ENCODE measurements around the gene GNPDA1. TPM values are rescaled to one million over a fixed set of nuclear protein-coding genes. Genes with fewer than 3 reads are reported as not detected.

Gene GNPDA1
- total and polyA plus RNA-seq, 10 of the 15 experiments (the other 5 are each of a cell fraction or from before 2014, with no cell fraction given) = 1.0 to 11.9 (median 3.9) TPM

- no peak for DNase-seq (ENCODE audit: low read depth, low spot score)
- intact Hi-C loops (cut with micrococcal nuclease; ENCODE audit: unreplicated experiment) = no loop called here
- ChIA-PET RAD21 (ENCODE audit: unreplicated experiment) (interaction anchor here (1.3 kb wide), 1 partner anchor 266 kb away, joined by 5 read pairs; no protein-coding TSS in a partner anchor), SMC1A (ENCODE audit: uncharacterized antibody, unreplicated experiment) (interaction anchor here (0.8 to 1.6 kb wide), 2 partner anchors 12 to 68 kb away, joined by 3 to 5 read pairs; no protein-coding TSS in a partner anchor), CTCF (interaction anchor here (0.9 to 5.2 kb wide), 7 partner anchors 12 to 266 kb away, joined by 3 to 101 read pairs (median 5); partner anchors contain the start of gene RNF14), POLR2A (interaction anchor here (2.5 kb wide), 1 partner anchor 12 kb away, joined by 8 read pairs; the partner anchor contains the start of gene RNF14)
- Histone ChIP-seq H3K27me3 (replicated peaks in 1 of 2; ENCODE audit: control insufficient read depth in 2 of 2, insufficient read depth in 2 of 2, low read length in 1 of 2) (no peaks in the 10 kb centered on the region), H3K36me3 (ENCODE audit: control insufficient read depth in 2 of 2, insufficient read depth in 2 of 2, low read length in 1 of 2) (no peaks in the 10 kb centered on the region), H3K9me3 (replicated peaks; ENCODE audit: control insufficient read depth, insufficient read depth, low read length) (no peaks in the 10 kb centered on the region), H3K9ac (ENCODE audit: control insufficient read depth, insufficient read depth, low read length) (no peak overlapping the region), H4K20me1 (ENCODE audit: control insufficient read depth, insufficient read depth) (no peaks in the 10 kb centered on the region), H3K4me1 (ENCODE audit: control insufficient read depth, insufficient read depth, low read length) (peaks cover 3% of the 10 kb centered on the region; the same call in 1 of the 2 replicates), H3K4me2 (ENCODE audit: control insufficient read depth, insufficient read depth) (no peak overlapping the region), H3K4me3 (no peak overlapping the region), H3K27ac (ENCODE audit: control insufficient read depth, insufficient read depth) (no peak overlapping the region), H3K79me2 (ENCODE audit: control insufficient read depth, insufficient read depth, low read length) (no peaks in the 10 kb centered on the region), H2AFZ (ENCODE audit: control insufficient read depth, low read depth, low read length) (no peak overlapping the region)
- no peak for FAIRE-seq
- TF ChIP-seq CHD4 (IDR thresholded peaks at IDR 0.05) (no peak), ESRRA (IDR thresholded peaks at IDR 0.05; ENCODE audit: low read length) (no peak), SUPT20H (IDR thresholded peaks at IDR 0.05; ENCODE audit: borderline replicate concordance, control insufficient read depth, low read depth, low read length) (no peak), EGR1 (IDR thresholded peaks at IDR 0.05; ENCODE audit: borderline replicate concordance in 1 of 2, low read depth in 2 of 2, low read length in 2 of 2) (no peak), ZBTB11 (CRISPR knock-in tag; IDR thresholded peaks at IDR 0.05) (no peak), RUNX3 (IDR thresholded peaks at IDR 0.05; ENCODE audit: low read length) (no peak), STAT3 (IDR thresholded peaks at IDR 0.05; ENCODE audit: low read depth, low read length) (no peak), ZNF274 (IDR thresholded peaks at IDR 0.05; ENCODE audit: insufficient read depth, insufficient read length) (no peak), MYC (IDR thresholded peaks at IDR 0.05; ENCODE audit: insufficient read depth, insufficient read length, insufficient replicate concordance, low read length, severe bottlenecking) (no peak), CHD1 (IDR thresholded peaks at IDR 0.05; ENCODE audit: low read depth, low read length) (no peak), HCFC1 (IDR thresholded peaks at IDR 0.05; ENCODE audit: low read length) (no peak), TARDBP (IDR thresholded peaks at IDR 0.05; ENCODE audit: borderline replicate concordance) (no peak), NR2F1 (conservative IDR thresholded peaks at IDR 0.05) (no peak), KDM1A (IDR thresholded peaks at IDR 0.05; ENCODE audit: borderline replicate concordance) (no peak), NFIC (IDR thresholded peaks at IDR 0.05; ENCODE audit: low read depth, low read length) (no peak)
- TF ChIP-seq, protein P1, sequence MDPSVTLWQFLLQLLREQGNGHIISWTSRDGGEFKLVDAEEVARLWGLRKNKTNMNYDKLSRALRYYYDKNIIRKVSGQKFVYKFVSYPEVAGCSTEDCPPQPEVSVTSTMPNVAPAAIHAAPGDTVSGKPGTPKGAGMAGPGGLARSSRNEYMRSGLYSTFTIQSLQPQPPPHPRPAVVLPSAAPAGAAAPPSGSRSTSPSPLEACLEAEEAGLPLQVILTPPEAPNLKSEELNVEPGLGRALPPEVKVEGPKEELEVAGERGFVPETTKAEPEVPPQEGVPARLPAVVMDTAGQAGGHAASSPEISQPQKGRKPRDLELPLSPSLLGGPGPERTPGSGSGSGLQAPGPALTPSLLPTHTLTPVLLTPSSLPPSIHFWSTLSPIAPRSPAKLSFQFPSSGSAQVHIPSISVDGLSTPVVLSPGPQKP (IDR thresholded peaks at IDR 0.05; ENCODE audit: low read depth, low read length) = no peak
- TF ChIP-seq, protein P2, sequence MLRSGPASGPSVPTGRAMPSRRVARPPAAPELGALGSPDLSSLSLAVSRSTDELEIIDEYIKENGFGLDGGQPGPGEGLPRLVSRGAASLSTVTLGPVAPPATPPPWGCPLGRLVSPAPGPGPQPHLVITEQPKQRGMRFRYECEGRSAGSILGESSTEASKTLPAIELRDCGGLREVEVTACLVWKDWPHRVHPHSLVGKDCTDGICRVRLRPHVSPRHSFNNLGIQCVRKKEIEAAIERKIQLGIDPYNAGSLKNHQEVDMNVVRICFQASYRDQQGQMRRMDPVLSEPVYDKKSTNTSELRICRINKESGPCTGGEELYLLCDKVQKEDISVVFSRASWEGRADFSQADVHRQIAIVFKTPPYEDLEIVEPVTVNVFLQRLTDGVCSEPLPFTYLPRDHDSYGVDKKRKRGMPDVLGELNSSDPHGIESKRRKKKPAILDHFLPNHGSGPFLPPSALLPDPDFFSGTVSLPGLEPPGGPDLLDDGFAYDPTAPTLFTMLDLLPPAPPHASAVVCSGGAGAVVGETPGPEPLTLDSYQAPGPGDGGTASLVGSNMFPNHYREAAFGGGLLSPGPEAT (IDR thresholded peaks at IDR 0.05; ENCODE audit: low read depth) = no peak
- no peak for ATAC-seq
- BruUV-seq (replicated peaks) = no TSS peak
- in situ Hi-C loops (cut with MboI) = loop anchor here (5.0 kb wide), 1 partner anchor 265 kb away; no protein-coding TSS in a partner anchor
- WGBS (ENCODE audit: insufficient coverage, insufficient replicate concordance, low lambda C conversion rate, missing lambda C conversion rate) = 63% methylated on average over 16 of the region's 16 CpGs
These were observed 55.3 kb downstream of the GNPDA1 start for GRCh38 chr5:141957367-141957996.

Data from GM12878 (cell line).